H1 (cell line): ENCODE results near the gene LMOD2. TPM values are rescaled to one million over a fixed set of nuclear protein-coding genes. Genes with fewer than 3 reads are reported as not detected.

Source experiments
- MAFK ChIP-seq: IDR thresholded peaks from 2 replicates; pipeline ENCODE4 v1.6.1; 2012; ENCODE audit warnings: low read depth, mild to moderate bottlenecking, improper control_type of control experiment, low read length
- TBP ChIP-seq: IDR thresholded peaks from 2 replicates; pipeline ENCODE4 v1.6.1; 2011; ENCODE audit warnings: low read depth, low read length, improper control_type of control experiment
- polyA plus RNA-seq, 7 experiments: library from polyadenylated mRNA; depleted of rRNA in 3 of 7; stranded (reverse) in 5 of 7; unstranded in 2 of 7; fragments of >200 nt in 5 of 7; fragments of 200-250 nt in 2 of 7; gene quantifications; 1 replicate in 5 of 7; 2 replicates in 1 of 7; 4 replicates in 1 of 7; pipeline versions ENCODE4 v1.2.1 to v1.2.3, GENCODE V29; 2011 to 2013; ENCODE audit warnings: missing spikeins in 2 of 7, mixed read lengths in 2 of 7
- total RNA-seq: library from RNA; stranded (reverse); fragmentation: NEBNext Ultra II Directional; extraction: Animal tissue kit (Norgen Biotek cat#: 25700); gene quantifications from 2 replicates; pipeline ENCODE4 v1.2.1, GENCODE V29; 2021

LMOD2 gene
- total and polyA plus RNA-seq, 2 of the 8 experiments (the other 6 are each of a cell fraction or from before 2014, with no cell fraction given): 0.03 to 0.22 TPM

DNA sequence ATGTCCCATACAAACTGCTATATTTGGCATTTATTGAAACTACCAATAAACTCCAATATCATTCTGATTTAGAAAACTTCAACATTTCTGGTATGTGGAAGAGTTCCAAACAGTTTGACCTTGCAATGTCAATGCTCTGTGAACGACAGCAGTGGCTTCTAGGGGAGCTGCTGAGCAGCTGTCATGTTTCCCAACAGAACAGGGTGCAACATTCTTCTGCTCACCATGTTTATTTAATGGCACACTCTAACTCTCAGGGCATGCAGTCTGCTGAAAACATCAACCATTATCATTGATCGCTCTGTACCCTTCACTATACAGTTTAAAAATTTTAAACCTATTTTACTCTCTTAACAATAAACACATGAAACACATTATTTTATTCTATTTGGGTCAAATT, 25.9 kb downstream of the LMOD2 start (continued):
- no peak for TF ChIP-seq TBP
- TF ChIP-seq MAFK: no peak
